SK-N-SH (cell line): ENCODE measurements around the gene USP36. TPM values are rescaled to one million over a fixed set of nuclear protein-coding genes. Genes with fewer than 3 reads are reported as not detected.

Experiments used
- CTCF ChIA-PET: fragments of 300-600, 350-600 bp; formaldehyde crosslinking; extraction: SDS; loops from one replicate; lab custom pipeline; 2021; lab: Yijun Ruan, JAX
- POLR2A ChIA-PET: fragments of 350-600 bp; sonication (Branson Sonifier 250); formaldehyde crosslinking; extraction: SDS; loops from one replicate; lab custom pipeline; 2020; ENCODE audit warnings: antibody characterized with exemption, inconsistent platforms; lab: Yijun Ruan, JAX
- DNase-seq: peaks from one replicate; pipeline ENCODE4 v3.0.0; 2012
- H2AFZ ChIP-seq: fragments of 200-600 bp; sonication (generic); 2 replicates; pipeline ENCODE4 v1.8.1; 2016; ENCODE audit warnings: antibody characterized with exemption, mild to moderate bottlenecking, low read depth
- H3F3A ChIP-seq: fragments of 200-600 bp; sonication (generic); replicated peaks from 2 replicates; pipeline ENCODE3; 2016; ENCODE audit warnings: antibody characterized with exemption, mild to moderate bottlenecking; ENCODE audit not compliant: insufficient read depth
- H3K27ac ChIP-seq, 2 experiments: fragments of 200-500 bp in 1 of 2; fragments of 200-600 bp in 1 of 2; sonication (Bioruptor generic) in 1 of 2; sonication (generic), shearing (Covaris generic) in 1 of 2; 2 replicates each; pipeline versions ENCODE4 v1.5.1 to v1.6.1; 2014 to 2016; ENCODE audit warnings: low read depth in 2 of 2, inconsistent platforms in 1 of 2, low read length in 1 of 2, mild to moderate bottlenecking in 1 of 2, mixed read lengths in 1 of 2
- H3K27me3 ChIP-seq: fragments of 200-600 bp; sonication (generic), shearing (Covaris generic); 2 replicates; pipeline ENCODE4 v1.6.1; 2016; ENCODE audit warnings: mixed run types; ENCODE audit not compliant: insufficient read depth
- H3K36me3 ChIP-seq, 2 experiments: fragments of 200-500 bp in 1 of 2; fragments of 200-600 bp in 1 of 2; sonication (Bioruptor generic) in 1 of 2; sonication (generic) in 1 of 2; replicated peaks in 1 of 2; 2 replicates each; pipeline versions ENCODE3 to v1.5.1; 2014 to 2016; ENCODE audit warnings: low read length in 1 of 2, mild to moderate bottlenecking in 1 of 2; ENCODE audit not compliant: insufficient read depth in 2 of 2, control insufficient read depth in 1 of 2
- H3K4me1 ChIP-seq, 2 experiments: fragments of 200-500 bp in 1 of 2; fragments of 200-600 bp in 1 of 2; sonication (Bioruptor generic) in 1 of 2; sonication (generic), shearing (Covaris generic) in 1 of 2; 2 replicates each; pipeline versions ENCODE4 v1.5.1 to v1.6.1; 2014 to 2016; ENCODE audit warnings: low read depth in 1 of 2, low read length in 1 of 2, mixed run types in 1 of 2; ENCODE audit not compliant: insufficient read depth in 2 of 2, control insufficient read depth in 1 of 2
- H3K4me2 ChIP-seq: fragments of 200-600 bp; sonication (generic), shearing (Covaris generic); 2 replicates; pipeline ENCODE4 v1.6.1; 2017; ENCODE audit warnings: mixed run types
- H3K4me3 ChIP-seq, 2 experiments: fragments of 200-500 bp in 1 of 2; fragments of 200-600 bp in 1 of 2; sonication (Bioruptor generic) in 1 of 2; sonication (generic), shearing (Covaris generic) in 1 of 2; 2 replicates each; pipeline versions ENCODE4 v1.5.1 to v1.8.1; 2014 to 2016; ENCODE audit warnings: low read depth in 2 of 2, inconsistent platforms in 1 of 2, low read length in 1 of 2, mild to moderate bottlenecking in 1 of 2, mixed read lengths in 1 of 2, moderate library complexity in 1 of 2
- H3K79me2 ChIP-seq: fragments of 200-600 bp; sonication (generic); 2 replicates; pipeline ENCODE4 v1.8.1; 2017; ENCODE audit warnings: mild to moderate bottlenecking; ENCODE audit not compliant: insufficient read depth
- H3K9ac ChIP-seq: fragments of 200-600 bp; sonication (generic); 2 replicates; pipeline ENCODE4 v1.6.1; 2017; ENCODE audit warnings: mixed run types
- H3K9me2 ChIP-seq: fragments of 200-600 bp; sonication (generic); 2 replicates; pipeline ENCODE4 v1.6.1; 2017; ENCODE audit warnings: mixed run types
- H3K9me3 ChIP-seq: fragments of 200-600 bp; sonication (generic); 2 replicates; pipeline ENCODE4 v1.6.1; 2017; ENCODE audit warnings: mixed run types, mild to moderate bottlenecking, moderate library complexity
- H4K20me1 ChIP-seq: fragments of 200-600 bp; sonication (generic); 2 replicates; pipeline ENCODE4 v1.6.1; 2017; ENCODE audit warnings: mild to moderate bottlenecking, mixed run types; ENCODE audit not compliant: insufficient read depth
- CHD2 ChIP-seq: fragments of 150-350 bp; IDR thresholded peaks from 2 replicates; pipeline ENCODE4 v1.6.1; 2018; ENCODE audit warnings: low read length; ENCODE audit not compliant: partially characterized antibody
- CTCF ChIP-seq: fragments of 200-600 bp; sonication (generic); IDR thresholded peaks from 2 replicates; pipeline ENCODE4 v1.6.1; 2017; ENCODE audit warnings: antibody characterized with exemption, mild to moderate bottlenecking, moderate library complexity
- ELF1 ChIP-seq: IDR thresholded peaks from 2 replicates; pipeline ENCODE4 v1.4.0; 2012
- EP300 ChIP-seq, 2 experiments: IDR thresholded peaks; 2 replicates each; pipeline versions ENCODE4 v1.4.0 to v1.6.1; 2012; ENCODE audit warnings: borderline replicate concordance in 1 of 2, low read depth in 1 of 2, low read length in 1 of 2
- GABPA ChIP-seq: IDR thresholded peaks from 2 replicates; pipeline ENCODE4 v1.4.0; 2012; ENCODE audit warnings: low read depth, mild to moderate bottlenecking
- MXI1 ChIP-seq: IDR thresholded peaks from 2 replicates; pipeline ENCODE4 v1.6.1; 2012; ENCODE audit warnings: mild to moderate bottlenecking, low read depth, low read length, improper control_type of control experiment
- NRF1 ChIP-seq: IDR thresholded peaks from 2 replicates; pipeline ENCODE4 v1.6.1; 2012; ENCODE audit warnings: low read depth, mild to moderate bottlenecking, low read length
- PBX3 ChIP-seq: IDR thresholded peaks from 2 replicates; pipeline ENCODE4; 2012
- REST ChIP-seq: IDR thresholded peaks from 2 replicates; pipeline ENCODE4 v1.6.1; 2012; ENCODE audit warnings: mild to moderate bottlenecking, low read depth, low read length, moderate library complexity
- RXRA ChIP-seq: IDR thresholded peaks from 2 replicates; pipeline ENCODE4 v1.4.0; 2012; ENCODE audit warnings: low read depth, mild to moderate bottlenecking, borderline replicate concordance
- SIN3A ChIP-seq: IDR thresholded peaks from 2 replicates; pipeline ENCODE4 v1.6.1; 2012; ENCODE audit warnings: low read depth, mild to moderate bottlenecking, low read length, moderate library complexity, borderline replicate concordance
- SMC3 ChIP-seq: IDR thresholded peaks from 2 replicates; pipeline ENCODE4 v1.6.1; 2012; ENCODE audit warnings: low read depth, low read length, improper control_type of control experiment
- TCF12 ChIP-seq: IDR thresholded peaks from 2 replicates; pipeline ENCODE4 v1.4.0; 2012
- YY1 ChIP-seq: IDR thresholded peaks from 2 replicates; pipeline ENCODE4 v1.4.0; 2012; ENCODE audit warnings: low read depth, mild to moderate bottlenecking
- ZBTB33 ChIP-seq: IDR thresholded peaks from 2 replicates; pipeline ENCODE4 v1.4.0; 2012; ENCODE audit warnings: low read depth, borderline replicate concordance
- WGBS: methylation state at CpG from one replicate; pipeline ENCODE4 v1.1.6; 2017; ENCODE audit warnings: low lambda C conversion rate; 5-methylcytosine and 5-hydroxymethylcytosine counted together
- polyA plus RNA-seq, 3 experiments: library from polyadenylated mRNA; depleted of rRNA; stranded (reverse); fragments of >200 nt; gene quantifications; 2 replicates each; pipeline ENCODE4 v1.2.3, GENCODE V29; 2012

Gene USP36
- polyA plus RNA-seq, 1 of the 3 experiments (the other 2 are of a cell fraction), result 34.6 TPM

- Histone ChIP-seq H3K9me3 (no peaks in the 10 kb centered on the region), H4K20me1 (peaks cover 13% of the 10 kb centered on the region), H3K9ac (no peak overlapping the region), H3F3A (no peaks in the 10 kb centered on the region), H3K4me1 (no peaks in the 10 kb centered on the region), H3K79me2 (peaks cover 53% of the 10 kb centered on the region; the same call in 1 of the 2 replicates), H3K4me2 (no peak overlapping the region), H3K36me3 (peaks cover 65 to 74% of the 10 kb centered on the region in 2 experiments), H3K9me2 (no peaks in the 10 kb centered on the region), H3K27me3 (no peaks in the 10 kb centered on the region), H3K4me3 (no peak overlapping the region), H3K27ac (no peak overlapping the region), H2AFZ (no peak overlapping the region)
- no peak for TF ChIP-seq MXI1
- TF ChIP-seq CTCF, result no peak
- DNase-seq, result no peak
- CTCF ChIA-PET, result interaction anchor here (1.8 to 2.2 kb wide), 2 partner anchors 19 to 306 kb away, joined by 6 to 8 read pairs; no protein-coding TSS in a partner anchor
- WGBS, result 92% methylated on average over 21 of the region's 21 CpGs
- POLR2A ChIA-PET, result no interaction called here
These were observed 37.3 kb downstream of the USP36 start for GRCh38 chr17:78803186-78803845.

GRCh38 chr17:78802459-78802858 lies 38.2 kb downstream of the USP36 start:
- ChIA-PET CTCF (interaction anchor here (1.0 to 1.8 kb wide), 2 partner anchors 94 to 305 kb away, joined by 4 to 10 read pairs; no protein-coding TSS in a partner anchor), POLR2A (no interaction called here)
- Histone ChIP-seq H3K79me2 (peaks cover 50% of the 10 kb centered on the region; the same call in 1 of the 2 replicates), H3K4me1 (no peaks in the 10 kb centered on the region), H3K4me2 (no peak overlapping the region), H2AFZ (no peak overlapping the region), H3K36me3 (peaks cover 65 to 75% of the 10 kb centered on the region in 2 experiments), H3K9me3 (no peaks in the 10 kb centered on the region), H3K4me3 (no peak overlapping the region), H3F3A (no peaks in the 10 kb centered on the region), H3K27ac (no peak overlapping the region), H4K20me1 (peaks cover 13% of the 10 kb centered on the region), H3K9me2 (no peaks in the 10 kb centered on the region), H3K9ac (no peak overlapping the region), H3K27me3 (no peaks in the 10 kb centered on the region)
- no peak for DNase-seq
- WGBS, result 96% methylated on average over 14 of the region's 14 CpGs
- no peak for TF ChIP-seq EP300 (IDR thresholded peaks at IDR 0.05; ENCODE audit: borderline replicate concordance in 1 of 2, low read depth in 1 of 2, low read length in 1 of 2)
- TF ChIP-seq CHD2, result no peak
- no peak for TF ChIP-seq RXRA
- TF ChIP-seq GABPA, result no peak
- TF ChIP-seq ZBTB33, result no peak
- no peak for TF ChIP-seq CTCF
- TF ChIP-seq NRF1, result no peak
- TF ChIP-seq PBX3, result no peak
- no peak for TF ChIP-seq SIN3A
- no peak for TF ChIP-seq TCF12
- no peak for TF ChIP-seq SMC3
- TF ChIP-seq REST, result no peak
- no peak for TF ChIP-seq ELF1
- TF ChIP-seq YY1, result no peak
